Smooth muscle cell (in vitro differentiated cells): Measurements from ENCODE around the gene TBC1D24. TPM values are rescaled to one million over a fixed set of nuclear protein-coding genes. Genes with fewer than 3 reads are reported as not detected.
A peak's percentile ranks its signal among the peaks of the same experiment; 100 is the strongest.

ENCODE experiments used
- DNase-seq: peaks from one replicate; lab custom pipeline; 2025; ENCODE audit not compliant: unreplicated experiment; lab: John Stamatoyannopoulos, UW
- H2AFZ ChIP-seq: fragments of 200-600 bp; sonication (generic); 2 replicates; pipeline ENCODE4 v1.6.0; 2016; ENCODE audit warnings: antibody characterized with exemption, low read depth, mild to moderate bottlenecking
- H3F3A ChIP-seq: fragments of 200-600 bp; sonication (generic); 2 replicates; pipeline ENCODE4 v1.6.0; 2017; ENCODE audit warnings: antibody characterized with exemption, low read depth
- H3K27ac ChIP-seq: fragments of 200-600 bp; sonication (generic); 2 replicates; pipeline ENCODE4 v1.5.1; 2016; ENCODE audit warnings: low read depth, mild to moderate bottlenecking
- H3K27me3 ChIP-seq: fragments of 200-600 bp; sonication (generic); 2 replicates; pipeline ENCODE4 v1.6.1; 2016; ENCODE audit warnings: low read depth, mild to moderate bottlenecking
- H3K36me3 ChIP-seq: fragments of 200-600 bp; sonication (generic); 2 replicates; pipeline ENCODE4 v1.5.1; 2016; ENCODE audit warnings: low read depth
- H3K4me1 ChIP-seq: fragments of 200-600 bp; sonication (generic); 2 replicates; pipeline ENCODE4 v1.5.1; 2016; ENCODE audit warnings: low read depth
- H3K4me2 ChIP-seq: fragments of 200-600 bp; sonication (generic); 2 replicates; pipeline ENCODE4 v1.6.0; 2016; ENCODE audit warnings: mild to moderate bottlenecking
- H3K4me3 ChIP-seq: fragments of 200-600 bp; sonication (generic); 2 replicates; pipeline ENCODE4 v1.5.1; 2016; ENCODE audit warnings: mild to moderate bottlenecking
- H3K79me2 ChIP-seq: fragments of 200-600 bp; sonication (generic); 2 replicates; pipeline ENCODE4 v1.6.0; 2016; ENCODE audit warnings: low read depth, mild to moderate bottlenecking
- H3K9ac ChIP-seq: fragments of 200-600 bp; sonication (generic); 2 replicates; pipeline ENCODE4 v1.6.0; 2016; ENCODE audit warnings: low read depth
- H3K9me3 ChIP-seq: fragments of 200-600 bp; sonication (generic); replicated peaks from 2 replicates; pipeline ENCODE4 v1.5.1; 2016; ENCODE audit warnings: low read depth
- H4K20me1 ChIP-seq: fragments of 200-600 bp; sonication (generic); 2 replicates; pipeline ENCODE4 v1.6.0; 2016; ENCODE audit warnings: low read depth
- WGBS: methylation state at CpG from one replicate; pipeline ENCODE4 v1.1.7; 2016; ENCODE audit warnings: low lambda C conversion rate; 5-methylcytosine and 5-hydroxymethylcytosine counted together
- polyA plus RNA-seq: library from polyadenylated mRNA; unstranded; fragments of >200 nt; fragmentation: Nextera tagmentation; extraction: Ambion mirVana; gene quantifications from 2 replicates; pipeline ENCODE4 v1.2.1, GENCODE V29; 2016
- total RNA-seq: library from RNA; depleted of rRNA; stranded (reverse); fragments of >200 nt; gene quantifications from 2 replicates; pipeline ENCODE4 v1.2.3, GENCODE V29; 2014
- TF ChIP-seq, protein P1 (sequence below): fragments of 200-600 bp; sonication (generic); IDR thresholded peaks from 2 replicates; pipeline ENCODE4 v1.5.1; 2017; ENCODE audit warnings: borderline replicate concordance, mild to moderate bottlenecking, antibody characterized with exemption; ENCODE audit not compliant: insufficient read depth, poor library complexity, severe bottlenecking

The TBC1D24 gene
- total and polyA plus RNA-seq, 2 experiments from 2014 or later, result 5.5 to 9.2 TPM

DNA sequence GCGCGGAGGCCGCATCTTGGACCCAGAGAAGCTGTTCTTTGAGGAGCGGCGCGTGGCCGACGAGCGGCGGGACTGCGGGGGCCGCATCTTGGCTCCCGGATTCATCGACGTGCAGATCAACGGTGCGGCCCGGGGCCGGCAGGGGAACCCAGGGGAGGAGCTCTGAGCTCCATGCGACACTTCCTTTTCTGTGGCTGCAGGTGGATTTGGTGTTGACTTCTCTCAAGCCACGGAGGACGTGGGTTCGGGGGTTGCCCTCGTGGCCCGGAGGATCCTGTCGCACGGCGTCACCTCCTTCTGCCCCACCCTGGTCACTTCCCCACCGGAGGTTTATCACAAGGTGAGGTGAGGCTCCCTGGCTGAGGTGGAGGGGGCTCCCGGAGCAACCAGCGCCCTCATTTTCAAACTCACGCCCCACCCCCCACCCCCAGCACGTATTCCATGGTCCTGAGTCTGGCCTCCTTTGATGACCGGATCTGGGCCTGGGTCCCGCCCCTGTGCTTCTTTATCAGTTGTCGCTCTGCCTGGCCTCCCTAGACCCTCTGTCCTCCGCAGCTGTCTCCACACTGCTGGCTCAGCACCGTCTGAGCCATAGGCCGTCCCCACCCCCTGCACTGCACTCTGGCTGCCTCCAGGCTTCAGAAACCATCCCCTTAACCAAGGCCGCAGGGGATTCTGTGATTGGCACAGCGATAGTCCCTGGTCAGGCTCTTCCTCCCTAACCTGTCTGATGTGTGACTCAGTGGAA, 46.0 kb downstream of the TBC1D24 start:
- TF ChIP-seq, protein P1, sequence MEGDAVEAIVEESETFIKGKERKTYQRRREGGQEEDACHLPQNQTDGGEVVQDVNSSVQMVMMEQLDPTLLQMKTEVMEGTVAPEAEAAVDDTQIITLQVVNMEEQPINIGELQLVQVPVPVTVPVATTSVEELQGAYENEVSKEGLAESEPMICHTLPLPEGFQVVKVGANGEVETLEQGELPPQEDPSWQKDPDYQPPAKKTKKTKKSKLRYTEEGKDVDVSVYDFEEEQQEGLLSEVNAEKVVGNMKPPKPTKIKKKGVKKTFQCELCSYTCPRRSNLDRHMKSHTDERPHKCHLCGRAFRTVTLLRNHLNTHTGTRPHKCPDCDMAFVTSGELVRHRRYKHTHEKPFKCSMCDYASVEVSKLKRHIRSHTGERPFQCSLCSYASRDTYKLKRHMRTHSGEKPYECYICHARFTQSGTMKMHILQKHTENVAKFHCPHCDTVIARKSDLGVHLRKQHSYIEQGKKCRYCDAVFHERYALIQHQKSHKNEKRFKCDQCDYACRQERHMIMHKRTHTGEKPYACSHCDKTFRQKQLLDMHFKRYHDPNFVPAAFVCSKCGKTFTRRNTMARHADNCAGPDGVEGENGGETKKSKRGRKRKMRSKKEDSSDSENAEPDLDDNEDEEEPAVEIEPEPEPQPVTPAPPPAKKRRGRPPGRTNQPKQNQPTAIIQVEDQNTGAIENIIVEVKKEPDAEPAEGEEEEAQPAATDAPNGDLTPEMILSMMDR, result no peak
- H3K36me3 ChIP-seq, result no peaks in the 10 kb centered on the region
- H3K79me2 ChIP-seq, result peaks cover 46% of the 10 kb centered on the region
- no peaks in the 10 kb centered on the region for H3K9me3 ChIP-seq
- no peaks in the 10 kb centered on the region for H3K27me3 ChIP-seq
- peak overlapping the region; percentile 63 for H3K4me3 ChIP-seq
- 38% methylated on average over 32 of the region's 41 CpGs for WGBS
- no peak overlapping the region for H2AFZ ChIP-seq
- H3K4me2 ChIP-seq, result peak overlapping the region; percentile 96
- peaks cover 40% of the 10 kb centered on the region for H4K20me1 ChIP-seq
- H3K27ac ChIP-seq, result peak overlapping the region; percentile 22
- H3K4me1 ChIP-seq, result peaks cover 6% of the 10 kb centered on the region
- H3K9ac ChIP-seq, result peak overlapping the region; percentile 73
- DNase-seq, result no peak
- H3F3A ChIP-seq, result no peaks in the 10 kb centered on the region

DNA sequence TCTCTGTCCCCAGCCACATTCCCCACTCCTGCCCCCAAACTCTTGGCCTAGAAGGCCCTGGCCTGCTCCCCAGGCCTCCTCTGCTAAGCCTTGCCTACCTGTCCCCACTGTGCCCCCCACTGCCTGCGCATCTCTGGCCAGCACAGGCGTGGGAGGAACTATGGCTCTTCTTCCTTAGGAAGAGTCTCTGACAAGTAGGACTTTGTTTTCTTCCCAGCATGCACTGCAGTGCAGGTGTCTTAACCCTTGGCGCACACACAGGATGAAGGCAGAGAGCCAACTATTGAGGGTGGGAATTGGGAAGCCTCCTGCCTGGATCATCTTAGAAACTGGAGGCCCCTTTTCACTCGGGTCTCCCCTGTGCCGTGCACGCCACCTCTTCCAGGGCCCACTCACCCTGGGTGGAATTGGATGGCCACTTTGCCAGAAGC, 48.9 kb downstream of the TBC1D24 start:
- H4K20me1 ChIP-seq, result peaks cover 11% of the 10 kb centered on the region
- no peaks in the 10 kb centered on the region for H3K27me3 ChIP-seq
- TF ChIP-seq, protein P1, result no peak
- H3K4me1 ChIP-seq, result peaks cover 6% of the 10 kb centered on the region
- no peaks in the 10 kb centered on the region for H3K36me3 ChIP-seq
- DNase-seq, result no peak
- no peak overlapping the region for H3K4me3 ChIP-seq
- H3K27ac ChIP-seq, result no peak overlapping the region
- H3K9ac ChIP-seq, result no peak overlapping the region
- H3K9me3 ChIP-seq, result no peaks in the 10 kb centered on the region
- H2AFZ ChIP-seq, result no peak overlapping the region
- H3K79me2 ChIP-seq, result peaks cover 17% of the 10 kb centered on the region
- over 99% methylated on average over 6 of the region's 6 CpGs for WGBS
- no peak overlapping the region for H3K4me2 ChIP-seq
- H3F3A ChIP-seq, result no peaks in the 10 kb centered on the region

DNA sequence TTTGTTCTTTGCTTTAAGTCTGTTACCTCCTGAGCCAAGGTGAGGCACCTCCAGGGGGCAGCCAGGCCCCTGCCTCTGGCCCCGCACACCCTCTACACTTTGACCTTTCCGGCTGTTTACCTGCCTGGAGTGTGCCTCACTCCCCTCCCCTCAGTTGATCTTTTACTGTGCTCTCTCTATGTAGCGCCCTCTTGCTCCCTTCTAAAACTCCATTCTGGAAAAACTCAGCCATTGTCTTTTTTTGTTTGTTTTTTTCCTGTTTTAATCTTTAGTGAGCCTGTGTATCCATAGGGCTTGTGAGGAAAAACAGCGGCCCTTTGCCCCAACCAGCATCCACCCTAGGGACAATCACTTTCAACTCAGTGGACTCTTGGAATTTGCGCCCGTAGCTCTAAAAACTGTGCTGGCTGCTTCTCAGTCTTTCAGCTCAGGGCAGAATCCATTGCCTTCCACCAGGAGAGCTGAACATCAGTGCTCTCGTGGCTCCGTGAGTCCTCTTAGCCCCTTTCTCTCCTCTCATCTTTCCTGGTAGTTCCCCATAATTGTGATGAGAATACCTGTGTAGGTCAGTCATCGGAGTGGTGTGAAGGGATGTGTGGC, 49.5 kb downstream of the TBC1D24 start:
- Histone ChIP-seq H3K27me3 (no peaks in the 10 kb centered on the region), H2AFZ (no peak overlapping the region), H4K20me1 (peaks cover 5% of the 10 kb centered on the region), H3K4me1 (peaks cover 6% of the 10 kb centered on the region), H3F3A (no peaks in the 10 kb centered on the region), H3K4me3 (no peak overlapping the region), H3K36me3 (no peaks in the 10 kb centered on the region), H3K4me2 (no peak overlapping the region), H3K9me3 (no peaks in the 10 kb centered on the region), H3K79me2 (peaks cover 11% of the 10 kb centered on the region), H3K9ac (no peak overlapping the region), H3K27ac (no peak overlapping the region)
- TF ChIP-seq, protein P1, result no peak
- no peak for DNase-seq
- 97% methylated on average over 9 of the region's 9 CpGs for WGBS
